RPMI7951 (cell line): ENCODE results near the gene STK33. TPM values are rescaled to one million over a fixed set of nuclear protein-coding genes. Genes with fewer than 3 reads are reported as not detected.
"Not testable (repeated sequence)": the region's sequence is repeated elsewhere in the genome, so short reads cannot be mapped to it uniquely, and the experiment has no call there.

ENCODE experiments used
- DNase-seq: peaks from one replicate; pipeline ENCODE4 v3.0.0-alpha.2; 2012; ENCODE audit warnings: low read depth
- total RNA-seq: library from RNA; depleted of rRNA; stranded (reverse); fragments of >200 nt; shearing (Covaris generic); gene quantifications from 2 replicates; pipeline ENCODE4 v1.2.3, GENCODE V29; 2014

Gene STK33
- total RNA-seq, 1 experiment from 2014 or later: 0.48 TPM

GRCh38 chr11:8543278-8543677, 50.8 kb downstream of the STK33 start:
- DNase-seq: no peak

GRCh38 chr11:8541448-8541847, 52.6 kb downstream of the STK33 start:
- no peak for DNase-seq

- peak; percentile 3 for DNase-seq
Measured at GRCh38 chr11:8533332-8533731, 60.7 kb downstream of the STK33 start.

- DNase-seq: no peak
Measured at GRCh38 chr11:8532475-8532874, 61.6 kb downstream of the STK33 start.

GRCh38 chr11:8531982-8532381, 62.0 kb downstream of the STK33 start:
- DNase-seq: no peak

- peak; percentile 29 for DNase-seq
Measured at GRCh38 chr11:8531312-8531711, 62.7 kb downstream of the STK33 start.

- no peak for DNase-seq
Measured at GRCh38 chr11:8527939-8528338, 66.1 kb downstream of the STK33 start.

- no peak for DNase-seq
Measured at GRCh38 chr11:8523396-8523795, 70.6 kb downstream of the STK33 start.

GRCh38 chr11:8512547-8512946, 81.5 kb downstream of the STK33 start:
- no peak for DNase-seq

- DNase-seq: no peak
Measured at GRCh38 chr11:8503910-8504364, 90.1 kb downstream of the STK33 start.

- no peak for DNase-seq
Measured at GRCh38 chr11:8501836-8502235, 92.2 kb downstream of the STK33 start.

- DNase-seq: no peak
Measured at GRCh38 chr11:8488395-8488794, 105.6 kb downstream of the STK33 start.

- DNase-seq: no peak
Measured at GRCh38 chr11:8487261-8487660, 106.8 kb downstream of the STK33 start.

- no peak for DNase-seq
Measured at GRCh38 chr11:8484251-8484650, 109.8 kb downstream of the STK33 start.

- DNase-seq: no peak
Measured at GRCh38 chr11:8480858-8481257, 113.2 kb downstream of the STK33 start.

- DNase-seq: no peak
Measured at GRCh38 chr11:8477680-8478079, 116.3 kb downstream of the STK33 start.

GRCh38 chr11:8477151-8477550, 116.9 kb downstream of the STK33 start:
- no peak for DNase-seq

GRCh38 chr11:8467806-8468205, 126.2 kb downstream of the STK33 start:
- not testable (repeated sequence) for DNase-seq

- not testable (repeated sequence) for DNase-seq
Measured at GRCh38 chr11:8467356-8467755, 126.7 kb downstream of the STK33 start.

GRCh38 chr11:8466884-8467283, 127.1 kb downstream of the STK33 start:
- not testable (repeated sequence) for DNase-seq

- no peak for DNase-seq
Measured at GRCh38 chr11:8459711-8460399, 134.2 kb downstream of the STK33 start.

GRCh38 chr11:8442301-8442700, 151.7 kb downstream of the STK33 start:
- no peak for DNase-seq

GRCh38 chr11:8440649-8441048, 153.4 kb downstream of the STK33 start:
- no peak for DNase-seq

GRCh38 chr11:8429483-8429882, 164.5 kb downstream of the STK33 start:
- no peak for DNase-seq
